Measurements from ENCODE around the gene ITGB1. TPM values are rescaled to one million over a fixed set of nuclear protein-coding genes. Genes with fewer than 3 reads are reported as not detected.
"Not testable (repeated sequence)": the region's sequence is repeated elsewhere in the genome, so short reads cannot be mapped to it uniquely, and the experiment has no call there.

The ITGB1 gene
- total RNA-seq, 1 donor = 38.2 TPM

- no peak for DNase-seq (ENCODE audit: low read depth in 2 of 3, low spot score in 2 of 3)
Observed at GRCh38 chr10:32940321-32941301, 17.4 kb downstream of the ITGB1 start.

DNA sequence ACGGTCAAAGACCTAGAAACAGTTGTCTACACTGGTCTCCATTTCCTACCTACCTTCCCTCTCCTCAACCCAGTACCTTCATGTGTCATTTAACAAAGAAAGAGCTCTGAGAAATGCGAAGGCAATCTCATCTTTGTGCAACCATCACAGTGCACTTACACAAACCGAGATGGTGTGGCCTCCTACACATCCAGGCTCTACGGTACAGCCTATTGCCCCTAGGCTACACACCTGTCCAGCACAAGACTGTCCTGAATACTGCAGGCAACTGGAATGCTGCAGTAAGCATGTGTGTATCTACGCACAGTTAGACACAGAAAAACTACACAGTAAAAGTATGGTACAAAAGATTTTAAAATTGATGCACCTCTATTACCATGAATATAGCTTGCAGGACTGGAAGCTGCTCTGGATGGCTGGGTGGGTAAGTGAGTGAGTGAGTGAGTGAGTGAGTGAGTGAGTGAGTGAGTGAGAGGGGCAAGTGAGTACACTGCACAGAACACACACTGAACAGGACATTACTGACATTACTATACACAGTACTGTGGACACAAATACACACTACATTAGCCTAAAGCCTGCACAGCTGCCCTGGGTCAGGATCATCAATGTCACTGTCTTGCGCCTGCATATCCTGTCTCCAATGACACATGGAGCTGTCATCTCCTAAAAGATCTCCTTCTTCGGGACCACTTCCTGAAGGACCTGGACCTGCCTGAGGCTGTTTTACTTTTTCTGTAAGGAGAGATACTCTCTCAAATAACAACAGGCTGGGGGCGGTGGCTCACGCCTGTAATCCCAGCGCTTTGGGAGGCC is 18.5 kb downstream of the ITGB1 start:
- no peak for DNase-seq (ENCODE audit: low read depth in 2 of 3, low spot score in 2 of 3)

DNA sequence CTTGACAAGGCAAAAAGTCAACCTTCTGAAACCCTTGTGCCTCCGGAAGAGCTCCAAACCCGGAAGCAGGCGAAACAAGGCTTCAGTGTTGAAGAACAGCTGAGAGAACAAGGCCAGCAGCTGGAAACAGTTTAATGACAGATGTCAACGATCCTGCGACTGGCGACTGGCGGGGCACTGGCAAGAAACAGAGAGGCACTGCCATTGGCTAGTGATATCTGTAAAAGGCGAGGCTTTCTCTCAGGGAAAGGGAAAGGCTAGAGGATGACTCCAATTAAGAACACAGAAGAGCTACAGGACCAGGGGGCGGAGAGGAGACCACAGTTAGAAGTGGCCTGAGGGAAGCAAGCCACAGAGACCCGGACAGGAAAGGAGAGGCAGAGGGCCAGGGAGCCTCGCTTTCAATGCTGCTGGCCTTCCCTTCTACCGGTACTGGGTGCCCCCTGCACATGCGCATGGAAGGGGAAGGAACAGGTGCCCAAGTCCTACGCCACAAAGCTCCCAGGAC is 19.4 kb downstream of the ITGB1 start:
- no peak for DNase-seq (ENCODE audit: low read depth in 2 of 3, low spot score in 2 of 3)

GRCh38 chr10:32937911-32938424 is 20.1 kb downstream of the ITGB1 start:
- DNase-seq (ENCODE audit: low read depth in 2 of 3, low spot score in 2 of 3) = peak in 1 of 3 donors; percentile 33

GRCh38 chr10:32932225-32932729 is 25.8 kb downstream of the ITGB1 start:
- DNase-seq (ENCODE audit: low read depth in 2 of 3, low spot score in 2 of 3) = no peak

GRCh38 chr10:32931593-32931992 is 26.4 kb downstream of the ITGB1 start:
- DNase-seq (ENCODE audit: low read depth in 2 of 3, low spot score in 2 of 3) = no peak

- no peak for DNase-seq (ENCODE audit: low read depth in 2 of 3, low spot score in 2 of 3)
Observed at GRCh38 chr10:32930036-32930435, 28.0 kb downstream of the ITGB1 start.

DNA sequence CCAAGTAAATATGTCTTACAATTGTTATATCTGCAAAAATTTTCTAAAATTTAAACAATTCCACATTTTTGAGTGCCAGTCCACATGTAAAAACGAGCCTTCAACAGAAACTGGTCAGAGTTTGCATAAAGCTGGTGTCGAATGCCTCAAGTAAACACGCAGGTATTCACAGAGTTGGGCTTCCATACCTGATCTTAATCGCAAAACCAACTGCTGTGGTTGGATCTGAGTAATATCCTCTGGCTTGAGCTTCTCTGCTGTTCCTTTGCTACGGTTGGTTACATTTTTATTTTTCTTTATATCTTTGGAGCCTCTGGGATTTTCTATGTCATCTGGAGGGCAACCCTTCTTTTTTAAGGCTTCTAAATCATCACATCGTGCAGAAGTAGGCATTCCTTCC is 28.4 kb downstream of the ITGB1 start:
- no peak for DNase-seq (ENCODE audit: low read depth in 2 of 3, low spot score in 2 of 3)

- peak in 1 of 3 donors; percentile 17 for DNase-seq (ENCODE audit: low read depth in 2 of 3, low spot score in 2 of 3)
Observed at GRCh38 chr10:32927750-32928149, 30.3 kb downstream of the ITGB1 start.

DNA sequence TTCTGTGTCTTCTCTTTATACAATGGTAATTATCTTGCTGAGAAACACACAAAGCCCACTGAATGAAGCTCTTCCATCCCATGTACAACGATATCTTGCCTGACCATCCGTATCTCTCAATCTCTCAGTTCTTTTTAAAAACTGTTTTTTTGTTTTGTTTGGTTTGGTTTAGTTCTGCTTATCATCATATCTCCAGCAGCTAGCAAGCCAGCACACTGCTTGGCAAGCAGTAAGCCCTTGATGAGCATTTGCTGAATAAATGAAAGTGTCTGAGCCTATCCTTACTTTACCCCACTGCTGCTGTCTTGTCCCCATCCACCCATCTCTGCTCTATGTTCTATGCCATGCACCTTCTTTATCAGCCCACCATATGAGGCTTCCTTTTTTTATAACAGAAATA is 34.2 kb downstream of the ITGB1 start:
- DNase-seq (ENCODE audit: low read depth in 2 of 3, low spot score in 2 of 3) = no peak

GRCh38 chr10:32923134-32923533 is 34.9 kb downstream of the ITGB1 start:
- DNase-seq (ENCODE audit: low read depth in 2 of 3, low spot score in 2 of 3) = no peak

- DNase-seq (ENCODE audit: low read depth in 2 of 3, low spot score in 2 of 3) = peak in 1 of 3 donors; percentile 23
Observed at GRCh38 chr10:32922170-32922569, 35.9 kb downstream of the ITGB1 start.

GRCh38 chr10:32917817-32918216 is 40.2 kb downstream of the ITGB1 start:
- not testable (repeated sequence) for DNase-seq (ENCODE audit: low read depth in 2 of 3, low spot score in 2 of 3)

- DNase-seq (ENCODE audit: low read depth in 2 of 3, low spot score in 2 of 3) = no peak
Observed at GRCh38 chr10:32911285-32912016, 46.6 kb downstream of the ITGB1 start.

DNA sequence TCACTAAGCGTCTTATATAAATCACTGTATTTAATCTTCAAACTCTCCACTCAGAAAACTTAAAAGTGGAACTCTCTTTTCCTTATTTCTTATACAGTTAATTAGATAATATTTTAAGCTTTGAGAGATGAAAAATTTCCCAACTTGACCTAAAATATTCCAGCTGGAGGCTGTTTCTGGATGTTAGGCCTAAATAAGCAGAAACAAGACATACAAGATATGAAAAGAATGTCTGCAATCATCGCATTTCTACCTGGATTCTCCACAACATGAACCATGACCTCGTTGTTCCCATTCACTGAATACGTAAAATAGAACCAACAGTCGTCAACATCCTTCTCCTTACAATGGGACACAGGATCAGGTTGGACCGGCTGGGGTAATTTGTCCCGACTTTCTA is 48.1 kb downstream of the ITGB1 start:
- DNase-seq (ENCODE audit: low read depth in 2 of 3, low spot score in 2 of 3) = not testable (repeated sequence)

- DNase-seq (ENCODE audit: low read depth in 2 of 3, low spot score in 2 of 3) = no peak
Observed at GRCh38 chr10:32909456-32909855, 48.6 kb downstream of the ITGB1 start.

GRCh38 chr10:32906595-32906994 is 51.4 kb downstream of the ITGB1 start:
- no peak for DNase-seq (ENCODE audit: low read depth in 2 of 3, low spot score in 2 of 3)

DNA sequence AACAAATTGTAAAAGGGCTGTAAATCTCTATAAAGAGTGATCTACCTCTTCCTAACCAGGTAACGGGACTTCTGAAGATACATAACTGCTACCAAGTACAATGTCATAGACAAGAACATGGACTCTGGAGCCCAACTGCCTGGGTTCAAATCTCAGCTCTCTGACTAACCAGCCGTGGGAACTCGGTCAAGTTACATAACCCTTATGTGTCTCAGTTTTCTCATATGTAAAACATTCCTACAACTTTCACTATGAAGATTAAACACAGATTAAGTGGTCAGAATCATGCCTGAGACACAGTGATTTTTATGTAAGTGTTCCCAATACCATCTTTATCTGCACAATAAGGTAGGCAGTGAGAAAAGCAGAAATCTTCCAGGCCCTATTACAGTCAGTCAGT is 52.6 kb downstream of the ITGB1 start:
- DNase-seq (ENCODE audit: low read depth in 2 of 3, low spot score in 2 of 3) = no peak

DNA sequence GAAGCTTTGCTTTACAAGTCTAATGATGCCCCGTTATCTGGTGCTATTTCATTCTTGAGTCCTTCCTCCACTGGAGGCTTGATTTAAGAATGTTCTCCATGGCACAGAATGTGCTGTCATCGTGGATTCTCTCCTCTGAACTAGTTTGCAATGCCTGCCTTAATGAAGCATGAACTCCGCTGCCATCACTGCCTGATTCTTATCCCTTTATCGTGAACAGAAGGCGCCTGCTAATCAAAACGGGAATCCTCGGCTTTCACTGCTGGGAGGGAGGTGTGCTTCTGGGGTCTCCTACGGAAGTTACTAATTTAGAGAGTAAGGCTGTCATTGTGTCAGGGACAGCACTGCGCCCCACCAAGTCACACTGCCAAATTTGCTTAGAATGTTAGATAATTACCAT is 56.2 kb downstream of the ITGB1 start:
- no peak for DNase-seq (ENCODE audit: low read depth in 2 of 3, low spot score in 2 of 3)

Data from hematopoietic multipotent progenitor cell (in vitro differentiated cells).